SK-N-SH treated with all-trans-retinoic acid at 6 μM for 48 hours (cell line): ENCODE data around the gene TSPAN14.

Source experiments
- ATAC-seq: fragments of 200-7000 bp; cut with Tn5 transposase; 3 replicates; pipeline ENCODE4 v1.9.1; 2020; ENCODE audit warnings: mild to moderate bottlenecking, moderate library complexity
- CSDC2 ChIP-seq: fragments of 250-450 bp; sonication (Bioruptor Pico); IDR thresholded peaks from 2 replicates; pipeline ENCODE4 v1.5.0; 2020; ENCODE audit warnings: mild to moderate bottlenecking, moderate library complexity
- ESRRG ChIP-seq: fragments of 250-450 bp; sonication (Bioruptor Pico); IDR thresholded peaks from 2 replicates; pipeline ENCODE4 v1.6.1; 2021; ENCODE audit warnings: mild to moderate bottlenecking
- GLIS3 ChIP-seq: fragments of 250-450 bp; sonication (Bioruptor Pico); IDR thresholded peaks from 2 replicates; pipeline ENCODE4 v1.5.0; 2020; ENCODE audit warnings: mild to moderate bottlenecking, moderate library complexity
- ISL1 ChIP-seq: fragments of 250-450 bp; sonication (Bioruptor Pico); IDR thresholded peaks from 2 replicates; pipeline ENCODE4 v2.1.2; 2022; ENCODE audit warnings: mild to moderate bottlenecking, moderate library complexity
- OSR1 ChIP-seq: fragments of 250-450 bp; sonication (Bioruptor Pico); IDR thresholded peaks from 2 replicates; pipeline ENCODE4 v1.8.0; 2022; ENCODE audit warnings: moderate library complexity, mild to moderate bottlenecking, inconsistent platforms
- PPARA ChIP-seq: fragments of 250-450 bp; sonication (Bioruptor Pico); IDR thresholded peaks from 2 replicates; pipeline ENCODE4 v1.5.0; 2020; ENCODE audit warnings: mild to moderate bottlenecking, borderline replicate concordance
- RARB ChIP-seq: fragments of 250-450 bp; sonication (Bioruptor Pico); IDR thresholded peaks from 2 replicates; pipeline ENCODE4 v1.8.0; 2021; ENCODE audit warnings: mild to moderate bottlenecking, moderate library complexity
- SNAI2 ChIP-seq: fragments of 250-450 bp; sonication (Bioruptor Pico); IDR thresholded peaks from 2 replicates; pipeline ENCODE4 v1.5.0; 2020; ENCODE audit warnings: mild to moderate bottlenecking, moderate library complexity
- TCF4 ChIP-seq: fragments of 250-450 bp; sonication (Bioruptor Pico); IDR thresholded peaks from 2 replicates; pipeline ENCODE4 v1.8.0; 2021; ENCODE audit warnings: mild to moderate bottlenecking, moderate library complexity, borderline replicate concordance
- TOX ChIP-seq: fragments of 250-450 bp; sonication (Bioruptor Pico); IDR thresholded peaks from 2 replicates; pipeline ENCODE4 v1.8.0; 2021; ENCODE audit warnings: mild to moderate bottlenecking, moderate library complexity, borderline replicate concordance
- ZC3H10 ChIP-seq: fragments of 250-450 bp; sonication (Bioruptor Pico); IDR thresholded peaks from 2 replicates; pipeline ENCODE4 v1.5.1; 2021; ENCODE audit warnings: mild to moderate bottlenecking, moderate library complexity
- ZFP3 ChIP-seq: fragments of 250-450 bp; sonication (Bioruptor Pico); IDR thresholded peaks from 2 replicates; pipeline ENCODE4 v1.5.0; 2020; ENCODE audit warnings: mild to moderate bottlenecking, moderate library complexity
- ZFP30 ChIP-seq: fragments of 450-650 bp; formaldehyde crosslinking; IDR thresholded peaks from 2 replicates; pipeline ENCODE4 v1.5.0; 2022; ENCODE audit warnings: mild to moderate bottlenecking, moderate library complexity
- ZNF565 ChIP-seq: fragments of 450-650 bp; formaldehyde crosslinking; conservative IDR thresholded peaks from 2 replicates; pipeline ENCODE4 v1.5.0; 2020; ENCODE audit warnings: low read depth, mild to moderate bottlenecking, moderate library complexity
- ZNF70 ChIP-seq: fragments of 450-650 bp; formaldehyde crosslinking; IDR thresholded peaks from 2 replicates; pipeline ENCODE4 v1.5.0; 2020; ENCODE audit warnings: mild to moderate bottlenecking, moderate library complexity
- ZNF8 ChIP-seq: fragments of 450-650 bp; formaldehyde crosslinking; IDR thresholded peaks from 2 replicates; pipeline ENCODE4 v1.5.0; 2020; ENCODE audit warnings: mild to moderate bottlenecking, moderate library complexity
- TF ChIP-seq, protein P1 (sequence below): fragments of 250-450 bp; sonication (Bioruptor Pico); IDR thresholded peaks from 2 replicates; pipeline ENCODE4 v1.5.1; 2021; ENCODE audit warnings: mild to moderate bottlenecking, moderate library complexity
- TF ChIP-seq, protein P2 (sequence below): fragments of 250-450 bp; sonication (Bioruptor Pico); IDR thresholded peaks from 2 replicates; pipeline ENCODE4 v1.5.0; 2020; ENCODE audit warnings: mild to moderate bottlenecking, moderate library complexity
- TF ChIP-seq, protein P3 (sequence below): fragments of 250-450 bp; sonication (Bioruptor Pico); IDR thresholded peaks from 2 replicates; pipeline ENCODE4 v1.8.0; 2020; ENCODE audit warnings: mild to moderate bottlenecking, moderate library complexity, borderline replicate concordance
- TF ChIP-seq, protein P4 (sequence below): fragments of 250-450 bp; sonication (Bioruptor Pico); IDR thresholded peaks from 2 replicates; pipeline ENCODE4 v1.8.0; 2021; ENCODE audit warnings: low read depth, mild to moderate bottlenecking, moderate library complexity, borderline replicate concordance
- TF ChIP-seq, protein P5 (sequence below): fragments of 250-450 bp; sonication (Bioruptor Pico); IDR thresholded peaks from 2 replicates; pipeline ENCODE4 v1.5.1; 2020; ENCODE audit warnings: low read depth, mild to moderate bottlenecking, moderate library complexity

Gene TSPAN14

DNA sequence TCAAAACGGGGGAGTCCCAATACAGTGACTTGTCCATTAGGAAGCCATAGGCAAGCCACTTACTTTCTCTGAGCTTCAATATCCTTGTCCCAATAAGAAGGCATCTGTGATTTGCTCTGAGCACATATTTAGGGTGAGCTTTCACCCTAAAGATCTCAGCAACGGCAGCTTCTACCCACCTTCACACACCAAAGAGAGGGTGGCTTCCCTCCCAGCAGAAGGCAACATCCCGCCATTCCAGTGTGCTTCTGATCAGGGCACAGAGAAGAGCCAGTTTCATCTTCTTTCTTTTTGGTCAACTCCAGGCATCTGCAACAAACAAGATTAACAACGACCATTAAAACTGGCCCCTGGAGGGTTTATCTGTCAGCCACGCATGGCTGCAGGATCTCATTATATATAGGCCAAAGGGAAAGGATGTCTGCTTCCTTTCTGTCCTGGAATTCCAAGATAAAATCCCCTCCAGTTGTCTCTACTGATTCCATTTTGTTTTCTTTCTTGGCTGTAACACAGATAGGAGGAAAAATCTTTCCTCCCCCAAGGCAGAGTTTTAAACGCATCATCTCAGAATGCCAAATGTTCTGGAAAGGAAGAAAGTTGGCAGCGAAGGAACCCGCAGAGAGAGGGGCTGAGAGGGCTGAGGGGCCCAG is 83.1 kb downstream of the TSPAN14 start:
- no peak; the same call in 2 of the 3 replicates for ATAC-seq
- TF ChIP-seq TOX (CRISPR knock-in tag) (no peak), ISL1 (0 out of 2 replicates have a peak, but pooled peaks have one; percentile 24), TCF4 (peak; percentile 73), ZNF8 (CRISPR knock-in tag) (no peak), SNAI2 (CRISPR knock-in tag) (no peak), RARB (CRISPR knock-in tag) (no peak), CSDC2 (CRISPR knock-in tag) (no peak), ZFP30 (no peak), ZNF70 (CRISPR knock-in tag) (peak; percentile 51; the same call in 1 of the 2 replicates), ESRRG (no peak), ZC3H10 (CRISPR knock-in tag) (no peak), ZFP3 (CRISPR knock-in tag) (no peak), OSR1 (CRISPR knock-in tag) (no peak), PPARA (CRISPR knock-in tag) (peak; percentile 42; the same call in 1 of the 2 replicates), ZNF565 (CRISPR knock-in tag) (no peak)
- TF ChIP-seq, protein P1, sequence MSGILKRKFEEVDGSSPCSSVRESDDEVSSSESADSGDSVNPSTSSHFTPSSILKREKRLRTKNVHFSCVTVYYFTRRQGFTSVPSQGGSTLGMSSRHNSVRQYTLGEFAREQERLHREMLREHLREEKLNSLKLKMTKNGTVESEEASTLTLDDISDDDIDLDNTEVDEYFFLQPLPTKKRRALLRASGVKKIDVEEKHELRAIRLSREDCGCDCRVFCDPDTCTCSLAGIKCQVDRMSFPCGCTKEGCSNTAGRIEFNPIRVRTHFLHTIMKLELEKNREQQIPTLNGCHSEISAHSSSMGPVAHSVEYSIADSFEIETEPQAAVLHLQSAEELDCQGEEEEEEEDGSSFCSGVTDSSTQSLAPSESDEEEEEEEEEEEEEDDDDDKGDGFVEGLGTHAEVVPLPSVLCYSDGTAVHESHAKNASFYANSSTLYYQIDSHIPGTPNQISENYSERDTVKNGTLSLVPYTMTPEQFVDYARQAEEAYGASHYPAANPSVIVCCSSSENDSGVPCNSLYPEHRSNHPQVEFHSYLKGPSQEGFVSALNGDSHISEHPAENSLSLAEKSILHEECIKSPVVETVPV, result no peak
- TF ChIP-seq, protein P2, sequence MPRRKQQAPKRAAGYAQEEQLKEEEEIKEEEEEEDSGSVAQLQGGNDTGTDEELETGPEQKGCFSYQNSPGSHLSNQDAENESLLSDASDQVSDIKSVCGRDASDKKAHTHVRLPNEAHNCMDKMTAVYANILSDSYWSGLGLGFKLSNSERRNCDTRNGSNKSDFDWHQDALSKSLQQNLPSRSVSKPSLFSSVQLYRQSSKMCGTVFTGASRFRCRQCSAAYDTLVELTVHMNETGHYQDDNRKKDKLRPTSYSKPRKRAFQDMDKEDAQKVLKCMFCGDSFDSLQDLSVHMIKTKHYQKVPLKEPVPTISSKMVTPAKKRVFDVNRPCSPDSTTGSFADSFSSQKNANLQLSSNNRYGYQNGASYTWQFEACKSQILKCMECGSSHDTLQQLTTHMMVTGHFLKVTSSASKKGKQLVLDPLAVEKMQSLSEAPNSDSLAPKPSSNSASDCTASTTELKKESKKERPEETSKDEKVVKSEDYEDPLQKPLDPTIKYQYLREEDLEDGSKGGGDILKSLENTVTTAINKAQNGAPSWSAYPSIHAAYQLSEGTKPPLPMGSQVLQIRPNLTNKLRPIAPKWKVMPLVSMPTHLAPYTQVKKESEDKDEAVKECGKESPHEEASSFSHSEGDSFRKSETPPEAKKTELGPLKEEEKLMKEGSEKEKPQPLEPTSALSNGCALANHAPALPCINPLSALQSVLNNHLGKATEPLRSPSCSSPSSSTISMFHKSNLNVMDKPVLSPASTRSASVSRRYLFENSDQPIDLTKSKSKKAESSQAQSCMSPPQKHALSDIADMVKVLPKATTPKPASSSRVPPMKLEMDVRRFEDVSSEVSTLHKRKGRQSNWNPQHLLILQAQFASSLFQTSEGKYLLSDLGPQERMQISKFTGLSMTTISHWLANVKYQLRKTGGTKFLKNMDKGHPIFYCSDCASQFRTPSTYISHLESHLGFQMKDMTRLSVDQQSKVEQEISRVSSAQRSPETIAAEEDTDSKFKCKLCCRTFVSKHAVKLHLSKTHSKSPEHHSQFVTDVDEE (CRISPR knock-in tag), result peak; percentile 69; the same call in 1 of the 2 replicates
- TF ChIP-seq, protein P3, sequence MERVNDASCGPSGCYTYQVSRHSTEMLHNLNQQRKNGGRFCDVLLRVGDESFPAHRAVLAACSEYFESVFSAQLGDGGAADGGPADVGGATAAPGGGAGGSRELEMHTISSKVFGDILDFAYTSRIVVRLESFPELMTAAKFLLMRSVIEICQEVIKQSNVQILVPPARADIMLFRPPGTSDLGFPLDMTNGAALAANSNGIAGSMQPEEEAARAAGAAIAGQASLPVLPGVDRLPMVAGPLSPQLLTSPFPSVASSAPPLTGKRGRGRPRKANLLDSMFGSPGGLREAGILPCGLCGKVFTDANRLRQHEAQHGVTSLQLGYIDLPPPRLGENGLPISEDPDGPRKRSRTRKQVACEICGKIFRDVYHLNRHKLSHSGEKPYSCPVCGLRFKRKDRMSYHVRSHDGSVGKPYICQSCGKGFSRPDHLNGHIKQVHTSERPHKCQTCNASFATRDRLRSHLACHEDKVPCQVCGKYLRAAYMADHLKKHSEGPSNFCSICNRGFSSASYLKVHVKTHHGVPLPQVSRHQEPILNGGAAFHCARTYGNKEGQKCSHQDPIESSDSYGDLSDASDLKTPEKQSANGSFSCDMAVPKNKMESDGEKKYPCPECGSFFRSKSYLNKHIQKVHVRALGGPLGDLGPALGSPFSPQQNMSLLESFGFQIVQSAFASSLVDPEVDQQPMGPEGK (CRISPR knock-in tag), result no peak
- TF ChIP-seq, protein P4, sequence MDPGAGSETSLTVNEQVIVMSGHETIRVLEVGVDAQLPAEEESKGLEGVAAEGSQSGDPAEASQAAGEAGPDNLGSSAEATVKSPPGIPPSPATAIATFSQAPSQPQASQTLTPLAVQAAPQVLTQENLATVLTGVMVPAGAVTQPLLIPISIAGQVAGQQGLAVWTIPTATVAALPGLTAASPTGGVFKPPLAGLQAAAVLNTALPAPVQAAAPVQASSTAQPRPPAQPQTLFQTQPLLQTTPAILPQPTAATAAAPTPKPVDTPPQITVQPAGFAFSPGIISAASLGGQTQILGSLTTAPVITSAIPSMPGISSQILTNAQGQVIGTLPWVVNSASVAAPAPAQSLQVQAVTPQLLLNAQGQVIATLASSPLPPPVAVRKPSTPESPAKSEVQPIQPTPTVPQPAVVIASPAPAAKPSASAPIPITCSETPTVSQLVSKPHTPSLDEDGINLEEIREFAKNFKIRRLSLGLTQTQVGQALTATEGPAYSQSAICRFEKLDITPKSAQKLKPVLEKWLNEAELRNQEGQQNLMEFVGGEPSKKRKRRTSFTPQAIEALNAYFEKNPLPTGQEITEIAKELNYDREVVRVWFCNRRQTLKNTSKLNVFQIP, result no peak

DNA sequence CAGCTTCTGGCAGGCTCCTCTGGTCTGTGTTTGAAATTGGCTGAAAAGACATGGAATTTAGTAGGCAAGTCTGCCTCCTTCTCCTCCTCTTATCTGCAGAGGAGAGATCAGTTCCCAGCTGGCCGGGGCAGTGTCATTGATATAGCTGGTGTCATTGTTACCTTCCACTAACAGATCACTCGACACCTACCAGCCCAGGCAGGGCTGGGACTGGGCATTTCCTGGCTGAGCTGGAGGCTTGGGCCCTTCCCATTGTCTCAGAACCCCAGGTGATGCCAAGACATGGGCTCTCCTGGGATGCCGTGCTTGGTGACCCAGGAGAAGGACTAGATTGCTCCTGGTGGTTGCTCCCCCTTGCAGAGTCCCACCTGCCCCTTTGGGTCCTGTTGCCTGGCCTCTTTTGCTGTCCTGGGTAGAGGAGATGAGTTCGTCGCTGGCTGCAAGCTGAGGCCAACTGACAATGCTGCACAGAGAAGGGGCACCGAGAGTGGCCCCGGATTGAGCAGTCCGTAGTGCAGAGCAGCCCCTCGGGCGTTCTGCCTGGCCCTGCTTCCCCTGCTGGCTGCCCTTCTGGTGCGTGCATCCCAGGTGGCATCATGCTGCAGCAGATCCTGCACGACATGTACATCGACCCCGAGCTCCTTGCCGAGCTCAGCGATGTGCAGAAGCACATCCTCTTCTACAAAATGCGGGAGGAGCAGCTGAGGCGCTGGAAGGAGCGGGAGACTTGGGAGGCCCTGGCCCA is 83.8 kb downstream of the TSPAN14 start, which contains the start of gene SH2D4B:
TSS of gene SH2D4B (plus strand) at position 167 of the 745 bp plus-strand sequence. CDS start at position 597, 430 bp downstream.
- ATAC-seq, result peak; percentile 37
- TF ChIP-seq TCF4, result no peak
- TF ChIP-seq, protein P2 (CRISPR knock-in tag), result no peak
- TF ChIP-seq, protein P1, result no peak
- no peak for TF ChIP-seq ZNF70 (CRISPR knock-in tag)
- TF ChIP-seq, protein P5, sequence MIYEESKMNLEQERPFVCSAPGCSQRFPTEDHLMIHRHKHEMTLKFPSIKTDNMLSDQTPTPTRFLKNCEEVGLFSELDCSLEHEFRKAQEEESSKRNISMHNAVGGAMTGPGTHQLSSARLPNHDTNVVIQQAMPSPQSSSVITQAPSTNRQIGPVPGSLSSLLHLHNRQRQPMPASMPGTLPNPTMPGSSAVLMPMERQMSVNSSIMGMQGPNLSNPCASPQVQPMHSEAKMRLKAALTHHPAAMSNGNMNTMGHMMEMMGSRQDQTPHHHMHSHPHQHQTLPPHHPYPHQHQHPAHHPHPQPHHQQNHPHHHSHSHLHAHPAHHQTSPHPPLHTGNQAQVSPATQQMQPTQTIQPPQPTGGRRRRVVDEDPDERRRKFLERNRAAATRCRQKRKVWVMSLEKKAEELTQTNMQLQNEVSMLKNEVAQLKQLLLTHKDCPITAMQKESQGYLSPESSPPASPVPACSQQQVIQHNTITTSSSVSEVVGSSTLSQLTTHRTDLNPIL (CRISPR knock-in tag), result no peak
- TF ChIP-seq RARB (CRISPR knock-in tag), result no peak
- no peak for TF ChIP-seq CSDC2 (CRISPR knock-in tag)
- no peak for TF ChIP-seq GLIS3 (CRISPR knock-in tag)
- TF ChIP-seq, protein P4, result no peak
